ENCODE data around the gene ACER1.

DNA sequence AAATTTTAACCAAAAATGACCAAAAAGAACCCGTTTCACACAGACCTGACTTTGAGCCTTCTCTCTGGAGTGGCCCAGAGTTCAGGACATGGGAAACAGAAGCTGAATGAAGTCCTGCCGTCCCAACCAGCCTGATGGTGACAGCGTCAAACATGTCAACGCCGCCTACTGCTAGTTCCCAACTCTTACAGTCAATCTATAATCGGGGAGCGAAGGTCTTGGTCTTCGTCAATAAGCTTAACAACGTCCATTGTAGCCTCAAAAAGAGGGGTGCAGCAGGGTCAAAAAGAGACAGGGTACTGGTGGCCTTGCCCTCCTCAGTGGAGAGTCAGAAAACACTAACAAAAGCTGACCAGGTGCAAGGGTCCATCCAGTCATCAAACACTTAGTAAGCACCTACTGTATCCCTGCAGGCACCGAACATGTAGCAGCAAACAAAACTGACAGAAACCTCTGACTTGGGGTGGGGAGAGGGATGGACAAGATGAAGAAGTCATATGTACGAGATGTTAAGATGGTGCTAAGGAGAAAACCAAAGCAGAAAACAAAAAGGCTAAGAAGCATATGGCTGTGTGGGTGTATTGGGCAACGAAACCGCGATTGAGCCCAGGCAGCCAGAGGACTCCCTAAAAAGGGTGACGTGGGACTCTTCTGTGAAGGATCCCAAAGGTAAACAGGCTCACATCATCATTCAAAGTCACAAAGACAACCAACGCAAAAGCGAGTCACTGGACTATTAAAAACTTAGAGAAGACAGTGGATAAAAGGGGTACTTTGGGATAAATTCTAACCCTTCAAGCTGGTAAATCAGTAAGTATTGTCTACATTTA lies 65.6 kb downstream of the ACER1 start:
- TF ChIP-seq, protein P1, sequence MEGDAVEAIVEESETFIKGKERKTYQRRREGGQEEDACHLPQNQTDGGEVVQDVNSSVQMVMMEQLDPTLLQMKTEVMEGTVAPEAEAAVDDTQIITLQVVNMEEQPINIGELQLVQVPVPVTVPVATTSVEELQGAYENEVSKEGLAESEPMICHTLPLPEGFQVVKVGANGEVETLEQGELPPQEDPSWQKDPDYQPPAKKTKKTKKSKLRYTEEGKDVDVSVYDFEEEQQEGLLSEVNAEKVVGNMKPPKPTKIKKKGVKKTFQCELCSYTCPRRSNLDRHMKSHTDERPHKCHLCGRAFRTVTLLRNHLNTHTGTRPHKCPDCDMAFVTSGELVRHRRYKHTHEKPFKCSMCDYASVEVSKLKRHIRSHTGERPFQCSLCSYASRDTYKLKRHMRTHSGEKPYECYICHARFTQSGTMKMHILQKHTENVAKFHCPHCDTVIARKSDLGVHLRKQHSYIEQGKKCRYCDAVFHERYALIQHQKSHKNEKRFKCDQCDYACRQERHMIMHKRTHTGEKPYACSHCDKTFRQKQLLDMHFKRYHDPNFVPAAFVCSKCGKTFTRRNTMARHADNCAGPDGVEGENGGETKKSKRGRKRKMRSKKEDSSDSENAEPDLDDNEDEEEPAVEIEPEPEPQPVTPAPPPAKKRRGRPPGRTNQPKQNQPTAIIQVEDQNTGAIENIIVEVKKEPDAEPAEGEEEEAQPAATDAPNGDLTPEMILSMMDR (optimal IDR thresholded peaks at IDR 0.05 in 1 of 3, IDR thresholded peaks at IDR 0.05 in 1 of 3, conservative IDR thresholded peaks at IDR 0.05 in 1 of 3; ENCODE audit: extremely low read depth in 1 of 3, insufficient read depth in 2 of 3, low read length in 3 of 3): no peak
- TF ChIP-seq EZH2 (IDR thresholded peaks at IDR 0.05; ENCODE audit: low read length): no peak

All from keratinocyte (primary cell).